DMS53 (cell line): Measurements from ENCODE around the gene FBN2.
A peak's percentile ranks its signal among the peaks of the same experiment; 100 is the strongest.
"Not testable (repeated sequence)": the region's sequence is repeated elsewhere in the genome, so short reads cannot be mapped to it uniquely, and the experiment has no call there.

Experiments
- DNase-seq: peaks from one replicate; lab custom pipeline; 2025; lab: John Stamatoyannopoulos, UW

FBN2 gene

DNA sequence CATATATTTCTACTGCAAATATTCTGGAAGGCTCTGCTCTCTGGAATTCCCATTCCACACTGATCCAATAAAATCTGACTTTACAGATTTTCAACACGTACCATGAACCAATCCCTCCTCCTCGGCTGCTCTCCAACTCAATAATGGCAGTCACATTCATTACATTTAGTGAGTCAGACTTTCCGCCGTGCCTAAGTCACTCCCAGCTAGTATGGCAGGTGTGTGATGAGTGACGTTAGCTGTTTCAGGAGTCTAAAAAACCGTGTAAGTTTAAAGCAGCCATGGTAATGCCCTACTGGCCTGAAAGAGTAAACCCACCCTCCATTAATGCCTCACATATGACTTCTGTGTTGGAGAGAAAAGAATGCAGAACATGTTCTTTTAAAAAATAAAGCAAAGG lies 3.3 kb downstream of the FBN2 start:
- DNase-seq, result peak; percentile 35

DNA sequence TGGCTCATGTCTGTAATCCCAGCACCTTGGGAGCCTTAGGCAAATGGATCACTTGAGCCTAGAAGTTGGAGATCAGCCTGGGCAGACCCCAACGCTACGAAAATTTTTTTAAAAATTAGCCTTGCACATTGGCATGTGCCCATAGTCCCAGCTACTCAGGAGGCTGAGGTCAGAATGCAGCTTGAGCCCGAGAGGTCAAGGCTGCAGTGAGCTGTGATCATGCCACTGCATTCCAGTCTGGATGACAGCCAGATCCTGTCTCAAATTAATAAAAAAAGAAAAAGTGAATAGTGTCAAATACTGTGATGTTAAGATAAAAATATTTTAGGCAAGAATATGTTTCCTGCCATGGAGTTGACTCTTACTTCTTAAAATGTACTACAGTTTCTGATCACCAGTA lies 5.3 kb downstream of the FBN2 start:
- DNase-seq, result no peak

DNA sequence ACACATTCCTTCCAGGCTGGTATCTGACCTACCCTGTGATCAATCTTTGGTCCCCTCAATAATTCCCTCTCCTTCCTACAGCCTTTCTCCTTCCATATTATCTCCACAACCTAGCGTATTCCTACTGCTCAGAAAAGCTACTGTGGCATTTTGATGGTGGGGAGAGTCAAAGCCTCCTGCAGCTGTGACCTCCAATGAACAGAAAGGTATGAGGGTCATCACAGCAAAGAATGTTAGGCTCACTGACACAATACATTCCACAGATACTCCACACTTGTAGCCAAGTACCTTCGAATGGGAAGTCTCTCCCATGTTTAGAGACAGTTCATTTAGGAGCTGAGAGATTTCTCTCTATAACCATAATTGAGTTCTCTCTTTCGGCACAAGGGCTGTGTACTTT lies 5.9 kb downstream of the FBN2 start:
- DNase-seq, result no peak

DNA sequence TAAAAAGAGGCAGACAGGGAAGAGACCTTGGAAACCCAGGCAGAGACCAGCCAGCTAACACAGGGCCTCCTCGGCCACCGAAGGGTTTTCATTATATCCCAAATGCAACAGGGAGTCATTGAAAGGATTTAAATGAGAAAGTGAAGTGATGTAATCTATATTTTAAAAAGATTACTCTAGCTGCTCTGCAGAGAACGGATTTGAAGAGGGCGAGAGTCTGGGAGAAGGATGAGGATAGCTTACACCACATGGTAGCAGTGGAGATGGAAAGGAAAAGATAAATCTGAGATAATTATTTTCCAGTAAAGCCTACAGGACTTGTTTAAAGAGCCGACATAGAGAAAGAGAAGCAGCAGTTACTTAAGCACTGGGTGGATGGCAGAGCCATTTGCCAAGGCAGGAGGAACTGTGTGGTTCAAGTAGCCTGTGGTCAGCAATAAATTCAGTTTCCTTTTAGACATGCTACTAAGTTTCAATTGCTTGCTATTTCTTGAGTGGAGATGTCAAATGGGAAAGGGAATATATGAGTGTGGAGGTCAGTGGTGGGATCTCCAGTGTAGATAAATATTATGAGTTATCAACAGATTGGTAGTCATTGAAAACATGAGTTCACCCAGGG lies 9.3 kb downstream of the FBN2 start:
- no peak for DNase-seq

DNA sequence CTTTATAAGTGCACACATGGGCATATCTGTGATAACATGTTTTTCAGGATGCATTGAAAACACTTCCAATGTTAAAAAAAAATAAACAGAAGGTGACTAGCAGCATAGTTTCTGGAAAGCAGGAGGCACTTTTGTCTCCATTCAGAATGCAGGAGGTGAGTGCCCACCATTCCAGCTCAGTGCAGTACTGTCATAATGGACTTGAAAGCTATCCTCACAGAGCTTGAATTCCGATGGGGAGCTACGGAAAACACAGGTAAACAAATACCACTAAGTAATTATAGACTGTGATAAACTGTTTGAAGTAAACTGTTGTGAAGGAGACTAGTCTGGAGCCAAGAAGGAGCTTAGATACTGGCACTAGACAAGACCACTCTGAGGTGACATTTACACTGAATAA lies 9.9 kb downstream of the FBN2 start:
- no peak for DNase-seq

DNA sequence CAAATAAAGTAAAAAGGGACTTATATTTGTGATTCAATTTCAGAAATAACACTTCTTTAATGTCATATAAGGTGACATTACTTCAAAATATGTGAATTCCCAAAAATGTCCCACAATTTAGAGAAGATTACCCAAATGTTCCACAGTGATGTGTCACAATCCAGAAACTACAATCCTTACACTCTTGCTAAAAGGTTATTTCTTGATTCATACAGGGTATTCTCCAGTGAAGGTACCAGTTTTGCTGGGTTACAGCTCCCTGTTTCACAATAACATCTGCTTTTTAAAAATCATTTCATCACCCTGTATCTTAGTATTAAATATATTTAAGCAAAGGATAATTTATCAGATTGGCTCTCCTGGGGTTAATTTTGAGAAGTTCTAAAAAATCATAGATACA lies 11.0 kb downstream of the FBN2 start:
- no peak for DNase-seq

DNA sequence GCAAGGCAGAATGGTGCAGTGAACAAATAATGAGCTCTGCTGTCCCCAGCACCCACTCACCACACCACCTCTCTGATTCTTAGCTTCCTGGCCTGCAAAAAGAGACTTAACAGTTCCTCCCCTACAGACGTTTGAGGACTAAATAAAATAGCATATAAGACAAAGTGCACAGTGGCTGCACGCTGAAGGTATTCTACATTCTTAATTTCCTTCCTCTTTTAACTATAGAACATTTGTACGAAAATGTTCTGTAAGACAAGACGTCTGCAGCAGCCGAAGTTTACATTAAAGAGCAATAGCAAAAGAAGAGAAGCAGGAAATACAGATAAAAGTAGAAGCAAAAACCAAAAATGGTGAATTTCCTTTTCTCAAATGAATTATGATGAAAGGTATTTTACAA lies 15.7 kb downstream of the FBN2 start:
- no peak for DNase-seq

DNA sequence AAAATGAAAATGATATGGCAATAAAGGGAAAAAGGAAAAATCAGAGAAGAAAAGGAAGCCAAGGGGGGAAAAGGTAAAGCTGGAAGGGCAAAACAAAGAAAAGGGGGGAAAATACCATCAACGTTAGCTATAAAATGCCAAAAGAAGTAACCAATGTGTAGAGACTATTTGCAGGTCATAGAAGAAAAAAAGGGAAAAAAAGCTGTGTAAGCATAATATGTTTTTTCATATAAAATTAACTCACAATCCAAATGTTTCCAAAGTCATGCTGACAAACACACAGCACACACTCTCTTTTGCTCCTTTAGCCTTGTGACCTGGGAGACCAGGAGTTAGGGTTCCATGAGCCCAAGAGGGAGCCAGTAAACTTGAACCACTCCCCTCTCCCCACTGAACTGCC lies 18.2 kb downstream of the FBN2 start:
- DNase-seq, result no peak

DNA sequence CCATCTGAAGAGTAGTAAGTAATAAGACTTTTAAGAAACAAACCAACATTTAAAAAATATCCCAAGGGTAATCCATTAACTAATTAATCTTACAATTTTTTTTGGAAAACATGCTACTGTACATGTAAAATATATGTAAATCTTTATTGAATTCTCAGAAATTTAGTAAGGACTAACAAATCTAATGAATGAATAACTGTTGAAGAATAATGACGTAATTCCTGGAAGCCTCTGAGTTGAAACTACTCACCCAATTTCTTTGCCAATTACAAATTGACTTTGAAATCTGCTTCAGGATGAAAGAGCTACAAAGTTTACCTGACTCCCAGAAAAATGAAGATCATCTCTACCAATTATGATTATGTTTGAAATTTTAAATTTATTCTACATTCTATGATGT lies 21.1 kb downstream of the FBN2 start:
- DNase-seq, result no peak

DNA sequence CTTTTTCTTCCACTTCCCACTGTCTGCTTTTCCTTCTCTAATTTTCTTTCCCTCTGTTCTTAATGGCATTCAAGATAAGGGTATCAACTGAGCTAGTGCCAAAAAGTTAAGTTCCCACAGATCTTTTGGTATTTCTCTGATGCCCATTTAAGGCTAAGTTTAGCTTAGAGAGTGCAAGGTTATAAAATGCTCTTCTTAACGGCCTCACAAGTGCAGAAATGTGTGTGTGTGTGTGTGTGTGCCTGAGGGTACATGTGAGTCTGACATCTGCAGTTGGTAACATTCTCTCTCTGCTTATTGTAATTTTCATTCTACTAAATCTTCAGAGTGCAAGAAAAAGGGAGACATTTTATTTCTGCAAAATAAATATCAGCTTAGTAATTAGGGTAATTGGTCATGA lies 24.2 kb downstream of the FBN2 start:
- DNase-seq, result no peak

DNA sequence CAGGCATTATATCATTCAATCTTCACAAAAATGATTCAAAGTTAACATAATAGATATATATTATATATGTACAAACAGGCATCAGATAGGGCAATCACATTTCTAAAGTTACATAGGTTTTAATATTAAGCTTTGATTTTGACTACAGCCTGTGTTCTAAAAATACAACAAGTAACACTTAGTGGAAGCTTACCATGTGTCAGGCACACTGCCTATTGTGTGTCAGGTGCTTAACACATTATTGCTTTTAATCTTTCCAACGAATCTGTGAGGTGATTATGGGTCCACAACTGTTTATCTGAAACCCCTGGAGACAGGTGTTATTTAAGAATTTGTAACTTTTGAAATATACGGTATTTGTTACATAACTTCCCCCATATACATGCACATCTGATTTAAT lies 25.2 kb downstream of the FBN2 start:
- DNase-seq, result no peak

DNA sequence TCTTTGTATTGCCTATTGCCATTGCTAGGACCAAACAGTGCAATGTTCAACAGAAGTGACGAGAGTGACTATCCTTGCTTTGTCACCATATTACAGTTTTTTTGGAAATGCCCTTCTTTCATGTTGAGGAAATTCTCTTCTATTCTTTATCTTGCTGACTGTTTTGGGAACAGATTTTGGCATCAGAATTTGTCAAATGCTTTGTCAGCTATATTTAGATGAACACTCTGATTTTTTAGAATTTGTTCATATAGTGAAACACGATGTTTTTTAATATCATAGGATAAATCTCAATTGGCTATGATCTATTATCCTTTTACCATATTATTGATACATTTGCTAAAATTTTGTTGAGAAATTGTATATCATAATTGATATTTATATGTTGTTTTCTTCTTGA lies 31.4 kb downstream of the FBN2 start:
- DNase-seq, result no peak

DNA sequence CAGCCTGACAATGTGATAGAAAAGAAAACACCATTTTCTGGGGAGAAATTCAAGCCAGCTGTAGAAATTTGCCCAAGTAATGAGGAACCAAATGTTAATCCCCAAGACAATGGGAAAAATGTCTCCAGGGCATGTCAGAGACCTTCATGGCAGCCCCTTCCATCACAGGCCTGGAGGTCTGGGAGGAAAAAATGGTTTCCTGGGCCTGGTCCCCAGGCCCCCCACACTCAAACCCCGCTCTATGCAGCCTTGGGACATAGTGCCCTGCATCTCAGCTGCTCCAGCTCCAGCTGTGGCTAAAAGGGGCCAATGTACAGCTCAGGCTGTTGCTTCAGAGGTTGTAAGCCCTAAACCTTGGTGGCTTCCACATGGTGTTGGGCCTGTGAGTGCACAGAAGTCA lies 34.3 kb downstream of the FBN2 start:
- not testable (repeated sequence) for DNase-seq

DNA sequence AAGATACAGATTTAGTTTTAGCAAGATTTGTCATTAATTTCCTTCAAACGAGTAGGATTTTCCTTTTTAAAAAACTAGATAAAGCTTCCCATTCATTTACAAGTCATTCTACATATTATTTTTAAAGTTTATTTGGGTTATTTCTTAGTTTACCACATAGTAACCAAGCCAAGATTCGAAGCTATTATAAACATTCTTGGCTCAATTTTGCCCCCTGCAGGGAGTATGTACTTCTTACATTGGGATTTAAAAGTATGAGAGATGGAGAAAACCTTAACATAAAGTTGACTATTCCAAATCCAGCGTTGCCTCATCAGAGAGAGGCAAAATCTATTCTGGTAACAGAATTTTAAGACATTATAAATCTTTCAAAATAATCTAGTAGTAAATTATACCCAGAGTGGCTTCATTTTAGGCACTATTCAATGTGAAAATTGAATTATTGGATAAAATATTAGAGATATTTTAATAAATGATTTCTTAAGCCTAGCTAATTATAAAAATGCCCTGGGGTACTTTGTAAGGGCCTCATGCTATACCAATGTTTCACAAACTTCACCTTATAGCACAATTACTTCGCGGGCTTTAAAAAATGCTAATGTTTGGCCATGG lies 39.1 kb downstream of the FBN2 start:
- peak; percentile 73 for DNase-seq

DNA sequence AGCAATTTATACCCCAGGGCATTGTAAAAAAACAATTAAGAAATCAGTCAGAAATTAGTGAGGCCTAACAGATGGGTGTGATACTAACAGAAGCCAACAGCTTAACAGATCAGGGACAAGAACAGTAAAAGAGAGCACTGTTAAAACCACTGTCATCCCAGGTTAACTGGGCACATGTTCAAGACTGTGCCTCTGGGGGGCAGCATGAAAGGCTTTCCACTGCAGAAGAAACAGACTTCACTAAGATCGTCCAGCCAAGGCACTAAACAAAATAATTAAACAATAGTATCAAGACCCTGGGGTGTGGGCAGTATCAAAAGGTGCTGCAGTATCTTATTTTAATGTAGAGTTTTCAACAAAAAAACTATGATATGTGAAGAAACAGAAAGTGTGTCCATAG lies 43.5 kb downstream of the FBN2 start:
- peak; percentile 13 for DNase-seq

DNA sequence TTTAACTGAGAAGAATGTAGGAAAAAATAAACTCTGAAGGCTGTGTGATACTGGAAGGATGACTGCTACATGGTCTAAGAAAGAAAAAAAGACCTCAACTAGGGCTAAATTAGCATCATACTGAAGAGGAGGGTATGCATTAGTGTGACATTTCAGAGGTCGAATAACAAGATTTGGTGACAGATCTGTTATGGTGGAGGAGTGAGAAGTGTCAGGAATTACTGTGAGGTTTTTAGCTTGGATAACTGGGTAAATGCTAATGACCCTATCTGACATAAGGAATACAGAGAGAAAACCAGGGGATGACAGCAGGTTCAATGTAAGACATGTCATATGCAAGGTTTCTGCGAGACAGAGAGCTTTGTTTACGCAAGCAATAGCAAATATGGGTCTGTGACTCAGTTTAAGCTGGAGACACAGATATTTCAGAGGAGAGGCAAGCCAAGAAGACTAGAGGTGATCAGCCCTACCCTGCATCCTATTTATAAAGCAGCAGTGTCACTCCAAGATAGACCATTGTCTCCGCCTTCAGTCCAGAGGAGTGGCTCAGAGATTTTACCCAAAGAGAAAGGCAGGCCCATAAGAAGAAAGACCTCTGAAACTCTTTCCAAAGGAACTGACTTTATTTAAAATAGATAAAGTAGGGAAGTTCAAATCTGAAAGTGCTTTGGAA lies 44.3 kb downstream of the FBN2 start:
- DNase-seq, result no peak

DNA sequence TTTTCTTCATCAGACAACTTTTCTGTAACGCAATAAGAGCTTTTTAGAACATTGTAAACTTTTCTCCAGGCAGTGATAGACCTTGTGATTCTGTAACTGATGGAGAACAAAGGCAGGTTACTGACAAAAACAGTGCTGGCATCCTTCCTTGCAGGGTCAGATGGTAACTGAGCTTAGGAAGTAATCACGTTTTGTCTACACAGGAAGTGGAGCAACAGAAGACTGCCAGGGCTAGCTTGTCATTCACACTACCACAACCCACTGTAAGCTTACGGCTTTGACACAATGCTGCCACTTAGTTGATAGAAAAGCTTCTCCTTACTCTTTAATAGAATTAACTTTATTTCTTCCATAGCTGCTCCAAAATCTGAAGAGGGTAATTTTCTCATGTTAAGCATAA lies 46.8 kb downstream of the FBN2 start:
- DNase-seq, result no peak

DNA sequence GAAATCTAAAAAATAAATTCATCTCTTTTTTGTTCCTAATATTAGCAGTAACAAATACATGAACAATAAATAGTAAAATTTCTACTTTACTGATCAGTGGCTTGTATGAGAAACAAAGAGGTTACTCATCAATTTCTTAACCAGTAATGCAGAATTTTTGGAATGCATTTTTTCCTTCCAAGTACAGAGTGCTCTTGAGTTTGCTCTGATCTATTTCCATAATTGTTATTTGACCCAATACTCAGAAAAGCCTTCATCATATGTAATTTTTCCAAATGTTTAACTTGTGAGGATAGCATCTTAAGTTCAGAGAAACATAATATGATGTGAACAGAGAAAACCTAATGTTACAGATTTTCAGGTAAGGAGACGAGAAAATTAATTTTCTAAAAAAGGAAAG lies 47.3 kb downstream of the FBN2 start:
- no peak for DNase-seq

DNA sequence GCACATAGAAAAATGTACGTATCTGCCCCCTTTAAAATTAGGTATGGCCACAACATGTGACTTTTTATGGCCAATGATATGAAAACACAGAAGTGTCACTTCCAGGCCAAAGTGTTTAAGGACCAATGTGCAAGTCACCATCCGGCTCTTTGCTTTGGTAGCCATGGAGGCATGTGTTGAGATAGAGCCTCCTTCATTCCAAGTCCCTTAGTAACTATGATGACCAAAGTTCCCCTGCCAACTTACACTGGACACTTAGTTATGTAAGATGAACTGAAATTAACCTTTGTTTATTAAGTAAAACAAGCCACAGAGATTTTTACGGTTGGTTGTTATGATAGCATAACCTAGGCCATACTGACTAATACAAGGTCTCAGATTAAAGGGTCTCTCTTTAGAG lies 51.0 kb downstream of the FBN2 start:
- DNase-seq, result no peak

DNA sequence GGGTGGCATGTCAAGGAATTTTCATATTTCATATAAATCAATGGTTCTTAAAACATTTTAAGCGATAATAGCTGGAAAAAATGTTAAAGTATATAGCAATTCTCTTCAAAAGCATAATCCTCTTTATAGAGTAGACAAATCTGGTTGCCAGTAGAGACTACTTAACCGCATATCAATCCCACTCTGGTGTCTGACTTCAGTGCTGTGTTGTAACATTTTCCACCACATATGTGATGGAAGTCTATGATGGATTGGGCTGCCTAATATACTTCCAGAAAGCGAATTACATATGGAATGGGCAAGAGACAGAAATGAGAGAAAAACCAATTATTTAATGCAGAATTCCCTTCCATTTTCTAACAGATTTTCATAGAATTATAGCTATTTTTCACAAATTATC lies 54.3 kb downstream of the FBN2 start:
- DNase-seq, result no peak

DNA sequence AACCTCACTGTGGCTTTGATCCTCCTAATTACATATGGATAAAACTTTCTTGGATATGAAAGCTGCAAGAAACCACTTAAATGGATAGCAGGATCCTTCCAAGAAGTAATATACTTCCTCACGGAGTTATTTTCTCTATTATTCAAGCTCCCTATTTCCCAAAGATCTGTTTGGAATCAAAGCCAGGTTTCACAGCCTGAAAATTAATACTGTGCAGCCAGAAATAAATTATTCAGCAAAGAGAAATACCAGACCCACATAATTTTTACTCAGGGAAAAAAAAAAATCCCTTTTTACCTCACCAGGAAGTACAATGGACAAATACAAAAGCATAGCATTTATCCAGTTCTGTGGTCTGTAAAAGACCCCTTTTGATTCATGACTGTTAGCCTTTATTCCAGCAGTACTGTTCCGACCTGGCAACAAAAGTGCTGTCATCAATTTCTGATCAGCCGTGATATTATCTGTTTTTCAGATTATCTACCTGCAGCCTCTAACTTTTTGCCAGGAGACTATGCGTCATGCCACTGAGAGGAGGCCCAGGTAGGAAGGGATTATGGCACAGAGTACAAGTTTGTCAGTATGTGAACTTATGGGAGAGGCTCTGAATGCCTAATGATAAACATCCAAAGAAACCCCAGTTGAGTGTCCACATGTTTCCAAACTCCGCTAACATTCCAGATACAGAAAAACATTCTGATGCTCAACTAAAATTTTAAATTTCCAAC lies 57.0 kb downstream of the FBN2 start:
- DNase-seq, result no peak

DNA sequence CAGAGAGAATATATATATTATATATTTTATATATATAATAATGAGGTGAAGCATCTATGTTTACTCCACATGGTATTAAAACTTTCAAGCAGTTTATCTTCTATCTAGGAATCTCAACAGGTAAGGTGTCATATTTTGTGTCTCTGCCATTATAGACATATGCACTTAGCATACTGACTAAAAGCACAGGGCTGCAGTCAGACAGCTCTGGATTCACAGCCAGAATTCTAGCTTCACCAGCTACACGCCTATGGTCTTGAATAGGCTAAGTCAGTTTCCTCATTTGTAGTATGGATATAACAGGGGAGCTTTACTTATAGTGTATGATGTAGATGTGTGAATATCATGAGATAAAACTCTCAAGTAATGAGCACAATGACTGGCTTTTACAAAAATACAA lies 57.9 kb downstream of the FBN2 start:
- no peak for DNase-seq
